Measurements from ENCODE around the gene PIK3R4. TPM values are rescaled to one million over a fixed set of nuclear protein-coding genes. Genes with fewer than 3 reads are reported as not detected.

PIK3R4 gene
- total RNA-seq, 2 donors from 2014 or later: 14.6 to 15.0 TPM

GRCh38 chr3:130699765-130700164 lies 46.9 kb downstream of the PIK3R4 start:
- peak overlapping the region; percentile 65 for H3K27ac Mint-ChIP-seq
- peaks cover 24% of the 10 kb centered on the region for H3K36me3 Mint-ChIP-seq (ENCODE audit: low read depth)

DNA sequence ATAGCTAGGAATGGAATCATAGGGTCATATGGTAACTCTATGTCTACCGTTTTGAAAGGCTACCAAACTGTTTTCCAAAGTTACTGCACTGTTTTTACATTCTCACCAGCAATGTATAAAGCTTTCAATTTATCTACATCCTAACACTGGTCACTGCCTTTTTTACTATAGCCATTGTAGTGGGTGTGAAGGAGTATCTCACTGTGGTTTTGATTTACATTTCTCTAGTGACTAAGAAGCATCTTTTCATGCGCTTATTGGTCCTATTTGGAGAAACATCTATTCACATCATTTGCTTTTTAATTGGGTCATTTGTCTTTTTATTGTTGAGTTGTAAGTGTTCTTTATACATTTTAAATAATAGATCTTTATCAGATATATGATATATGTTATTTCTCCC lies 53.3 kb downstream of the PIK3R4 start:
- H3K27ac Mint-ChIP-seq: no peak overlapping the region
- H3K4me3 Mint-ChIP-seq: no peak overlapping the region
- no peaks in the 10 kb centered on the region for H3K9me3 ChIP-seq (ENCODE audit: control insufficient read depth, low read length, poor library complexity, severe bottlenecking)
- H3K4me1 Mint-ChIP-seq: peaks cover 5% of the 10 kb centered on the region
- ATAC-seq (no peak), DNase-seq (no peak)
- no peaks in the 10 kb centered on the region for H3K27me3 Mint-ChIP-seq
- H3K36me3 Mint-ChIP-seq (ENCODE audit: low read depth): peaks cover 18% of the 10 kb centered on the region

More at GRCh38 chr3:130699765-130700164, 46.9 kb downstream of the PIK3R4 start:
- Mint-ChIP-seq H3K4me3 (no peak overlapping the region), H3K27me3 (no peaks in the 10 kb centered on the region), H3K4me1 (no peaks in the 10 kb centered on the region)
- DNase-seq: no peak
- ATAC-seq: no peak
- no peaks in the 10 kb centered on the region for H3K9me3 ChIP-seq (ENCODE audit: control insufficient read depth, low read length, poor library complexity, severe bottlenecking)

DNA sequence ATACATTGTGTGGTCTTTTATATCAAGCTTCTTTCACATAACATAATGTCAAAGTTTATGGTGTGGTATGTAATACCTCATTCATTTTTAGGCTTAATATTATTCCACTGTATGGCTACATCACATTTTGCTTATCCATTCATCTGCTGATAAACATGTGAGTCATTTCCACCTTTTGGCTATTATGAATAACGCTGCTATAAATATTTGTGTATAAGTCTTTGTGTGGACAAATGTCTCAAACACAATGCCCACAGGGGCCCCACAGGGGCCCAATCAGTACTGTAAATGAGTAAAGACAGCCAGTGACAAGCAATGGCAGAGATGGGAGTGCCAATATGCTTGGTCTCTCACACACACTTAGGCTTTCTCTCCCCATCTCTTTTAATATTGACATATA lies 54.2 kb downstream of the PIK3R4 start:
- Mint-ChIP-seq H3K4me1 (peaks cover 5% of the 10 kb centered on the region), H3K36me3 (ENCODE audit: low read depth) (peaks cover 13% of the 10 kb centered on the region), H3K27me3 (no peaks in the 10 kb centered on the region), H3K27ac (no peak overlapping the region), H3K4me3 (no peak overlapping the region)
- ATAC-seq (no peak), DNase-seq (no peak)
- H3K9me3 ChIP-seq (ENCODE audit: control insufficient read depth, low read length, poor library complexity, severe bottlenecking): no peaks in the 10 kb centered on the region

- DNase-seq: no peak
- no peak for ATAC-seq
- peaks cover 5% of the 10 kb centered on the region for H3K4me1 Mint-ChIP-seq
- H3K27me3 Mint-ChIP-seq: no peaks in the 10 kb centered on the region
- H3K4me3 Mint-ChIP-seq: no peak overlapping the region
- no peaks in the 10 kb centered on the region for H3K9me3 ChIP-seq (ENCODE audit: control insufficient read depth, low read length, poor library complexity, severe bottlenecking)
- peaks cover 19% of the 10 kb centered on the region for H3K36me3 Mint-ChIP-seq (ENCODE audit: low read depth)
- H3K27ac Mint-ChIP-seq: no peak overlapping the region
These were observed 57.7 kb downstream of the PIK3R4 start for GRCh38 chr3:130688697-130689470.

DNA sequence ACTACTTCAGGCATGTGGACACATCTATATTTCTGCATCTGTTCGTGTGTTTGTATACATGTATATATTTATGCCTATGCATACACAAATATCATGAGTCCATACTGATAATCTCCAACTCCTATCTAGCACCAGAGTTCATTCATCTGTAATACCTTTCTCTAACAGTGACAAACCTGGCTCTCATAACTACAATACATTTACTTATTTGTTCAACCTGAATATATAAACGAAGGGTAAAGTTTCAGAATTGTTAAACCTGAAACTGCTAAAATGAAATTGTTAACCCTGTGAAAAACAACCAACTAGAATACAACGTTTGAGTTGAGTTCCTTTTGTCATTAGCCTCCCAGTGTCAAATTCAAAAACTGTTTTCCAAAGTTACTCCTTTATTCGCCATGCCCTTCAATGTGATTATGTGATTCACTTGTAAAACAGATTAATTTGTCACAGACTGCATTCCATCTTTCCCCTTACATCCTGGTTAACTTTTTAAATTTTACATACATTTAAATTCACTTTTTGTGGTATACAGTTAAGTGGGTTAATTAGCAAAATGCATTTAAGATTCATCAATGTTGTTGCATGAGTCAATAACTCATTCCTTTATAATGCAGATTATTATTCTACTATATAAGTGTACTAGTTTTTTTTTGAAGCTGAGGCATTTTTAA lies 58.5 kb downstream of the PIK3R4 start:
- ATAC-seq (no peak), DNase-seq (no peak)
- H3K27ac Mint-ChIP-seq: no peak overlapping the region
- no peak overlapping the region for H3K4me3 Mint-ChIP-seq
- H3K4me1 Mint-ChIP-seq: peaks cover 8% of the 10 kb centered on the region
- H3K9me3 ChIP-seq (ENCODE audit: control insufficient read depth, low read length, poor library complexity, severe bottlenecking): no peaks in the 10 kb centered on the region
- H3K27me3 Mint-ChIP-seq: no peaks in the 10 kb centered on the region
- peaks cover 25% of the 10 kb centered on the region for H3K36me3 Mint-ChIP-seq (ENCODE audit: low read depth)

DNA sequence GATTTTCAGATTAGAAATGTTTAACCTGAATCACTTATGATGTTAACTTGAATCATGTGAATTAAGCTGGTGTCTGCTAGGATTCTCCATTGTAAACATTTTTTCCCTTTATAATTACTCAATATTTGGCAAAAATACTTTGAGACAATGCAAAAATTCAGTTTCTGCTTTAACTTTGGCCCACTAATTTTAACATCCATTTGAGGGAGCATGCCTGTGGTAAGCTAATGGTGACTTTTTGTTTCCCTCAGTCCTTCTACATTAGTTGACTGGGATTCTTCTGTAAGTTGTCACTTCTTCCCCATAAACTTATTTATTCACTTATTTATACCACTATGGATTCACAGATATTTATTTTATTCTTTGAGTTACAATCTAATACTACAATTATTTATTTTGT lies 59.3 kb downstream of the PIK3R4 start:
- Mint-ChIP-seq H3K4me3 (no peak overlapping the region), H3K27ac (no peak overlapping the region), H3K27me3 (no peaks in the 10 kb centered on the region), H3K4me1 (peaks cover 13% of the 10 kb centered on the region), H3K36me3 (ENCODE audit: low read depth) (peaks cover 30% of the 10 kb centered on the region)
- no peaks in the 10 kb centered on the region for H3K9me3 ChIP-seq (ENCODE audit: control insufficient read depth, low read length, poor library complexity, severe bottlenecking)
- DNase-seq (no peak), ATAC-seq (no peak)

DNA sequence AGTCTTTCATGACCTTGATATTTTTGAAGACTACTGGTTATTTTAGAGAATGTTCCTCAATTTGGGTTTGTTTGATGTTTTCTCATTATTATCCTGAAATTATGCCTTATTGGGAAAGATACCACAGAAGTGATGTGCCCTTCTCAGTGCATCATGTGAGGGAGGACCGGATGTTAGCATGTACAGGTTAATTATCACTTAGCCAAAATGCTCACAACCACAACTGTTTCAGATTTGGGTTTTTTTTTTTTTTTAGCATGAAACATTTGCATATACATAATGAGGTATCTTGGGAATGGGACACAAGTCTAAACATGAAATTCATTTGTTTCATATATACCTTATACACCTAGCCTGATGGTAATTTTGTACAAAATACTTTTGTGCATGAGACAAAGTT lies 59.8 kb downstream of the PIK3R4 start:
- H3K27me3 Mint-ChIP-seq: no peaks in the 10 kb centered on the region
- no peak overlapping the region for H3K27ac Mint-ChIP-seq
- DNase-seq: no peak
- no peaks in the 10 kb centered on the region for H3K9me3 ChIP-seq (ENCODE audit: control insufficient read depth, low read length, poor library complexity, severe bottlenecking)
- peaks cover 13% of the 10 kb centered on the region for H3K4me1 Mint-ChIP-seq
- no peak overlapping the region for H3K4me3 Mint-ChIP-seq
- no peak for ATAC-seq
- peaks cover 28% of the 10 kb centered on the region for H3K36me3 Mint-ChIP-seq (ENCODE audit: low read depth)

- peaks cover 8% of the 10 kb centered on the region for H3K4me1 Mint-ChIP-seq
- H3K4me3 Mint-ChIP-seq: no peak overlapping the region
- H3K36me3 Mint-ChIP-seq (ENCODE audit: low read depth): peaks cover 20% of the 10 kb centered on the region
- no peak for ATAC-seq
- DNase-seq: no peak
- H3K27ac Mint-ChIP-seq: peak overlapping the region; percentile 45
- no peaks in the 10 kb centered on the region for H3K9me3 ChIP-seq (ENCODE audit: control insufficient read depth, low read length, poor library complexity, severe bottlenecking)
- no peaks in the 10 kb centered on the region for H3K27me3 Mint-ChIP-seq
These were observed 64.5 kb downstream of the PIK3R4 start for GRCh38 chr3:130682131-130682530.

- ATAC-seq (no peak), DNase-seq (no peak)
- no peak overlapping the region for H3K4me3 Mint-ChIP-seq
- H3K9me3 ChIP-seq (ENCODE audit: control insufficient read depth, low read length, poor library complexity, severe bottlenecking): no peaks in the 10 kb centered on the region
- peaks cover 17% of the 10 kb centered on the region for H3K36me3 Mint-ChIP-seq (ENCODE audit: low read depth)
- H3K27me3 Mint-ChIP-seq: no peaks in the 10 kb centered on the region
- peaks cover 8% of the 10 kb centered on the region for H3K4me1 Mint-ChIP-seq
- H3K27ac Mint-ChIP-seq: no peak overlapping the region
These were observed 67.4 kb downstream of the PIK3R4 start for GRCh38 chr3:130679218-130679617.

GRCh38 chr3:130677343-130677742 lies 69.3 kb downstream of the PIK3R4 start:
- ATAC-seq (no peak), DNase-seq (no peak)
- peaks cover 4% of the 10 kb centered on the region for H3K36me3 Mint-ChIP-seq (ENCODE audit: low read depth)
- no peak overlapping the region for H3K4me3 Mint-ChIP-seq
- H3K4me1 Mint-ChIP-seq: no peaks in the 10 kb centered on the region
- H3K9me3 ChIP-seq (ENCODE audit: control insufficient read depth, low read length, poor library complexity, severe bottlenecking): no peaks in the 10 kb centered on the region
- no peak overlapping the region for H3K27ac Mint-ChIP-seq
- H3K27me3 Mint-ChIP-seq: no peaks in the 10 kb centered on the region

DNA sequence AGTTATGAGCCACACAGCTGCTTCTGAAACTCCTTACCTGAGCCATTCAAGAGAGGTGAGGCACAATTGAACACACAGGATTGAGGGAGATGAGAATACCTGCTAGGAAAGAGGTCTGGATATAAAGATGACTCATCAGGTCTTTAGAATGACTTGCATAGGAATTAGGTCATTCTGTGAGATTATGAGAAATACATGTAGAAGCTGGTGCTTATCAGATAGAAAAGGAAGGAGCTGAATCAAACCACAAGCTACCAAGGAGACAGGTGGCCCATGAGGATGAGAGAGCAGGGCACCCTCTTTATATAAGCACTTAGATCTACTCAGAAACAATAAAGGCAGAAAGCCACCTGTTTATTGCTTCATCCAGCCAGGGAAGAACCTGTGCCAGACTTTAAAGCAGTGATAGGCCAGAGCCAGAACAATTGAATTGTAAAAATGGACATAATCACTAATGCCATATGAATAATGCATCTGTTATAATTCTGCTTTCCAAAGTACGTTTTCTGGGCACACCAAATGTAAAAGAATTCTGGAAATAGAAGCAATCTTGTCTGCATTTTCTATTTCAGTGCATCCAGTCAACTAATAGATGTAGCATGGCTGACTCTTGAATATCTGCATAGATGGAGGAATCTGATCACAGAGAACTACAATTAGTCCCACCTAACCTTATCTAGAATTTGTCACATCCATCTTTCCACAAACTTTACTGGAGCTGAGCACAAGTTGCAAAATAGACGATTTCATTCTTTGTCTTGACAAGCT lies 74.9 kb downstream of the PIK3R4 start:
- no peaks in the 10 kb centered on the region for H3K27me3 Mint-ChIP-seq
- DNase-seq: no peak
- no peaks in the 10 kb centered on the region for H3K4me1 Mint-ChIP-seq
- H3K4me3 Mint-ChIP-seq: no peak overlapping the region
- peaks cover 4% of the 10 kb centered on the region for H3K36me3 Mint-ChIP-seq (ENCODE audit: low read depth)
- H3K27ac Mint-ChIP-seq: no peak overlapping the region
- H3K9me3 ChIP-seq (ENCODE audit: control insufficient read depth, low read length, poor library complexity, severe bottlenecking): no peaks in the 10 kb centered on the region
- ATAC-seq: no peak

GRCh38 chr3:130669740-130670139 lies 76.9 kb downstream of the PIK3R4 start:
- no peak for DNase-seq
- H3K36me3 Mint-ChIP-seq (ENCODE audit: low read depth): peaks cover 4% of the 10 kb centered on the region
- no peak overlapping the region for H3K27ac Mint-ChIP-seq
- ATAC-seq: no peak
- no peaks in the 10 kb centered on the region for H3K9me3 ChIP-seq (ENCODE audit: control insufficient read depth, low read length, poor library complexity, severe bottlenecking)
- no peaks in the 10 kb centered on the region for H3K27me3 Mint-ChIP-seq
- H3K4me1 Mint-ChIP-seq: no peaks in the 10 kb centered on the region
- H3K4me3 Mint-ChIP-seq: no peak overlapping the region

DNA sequence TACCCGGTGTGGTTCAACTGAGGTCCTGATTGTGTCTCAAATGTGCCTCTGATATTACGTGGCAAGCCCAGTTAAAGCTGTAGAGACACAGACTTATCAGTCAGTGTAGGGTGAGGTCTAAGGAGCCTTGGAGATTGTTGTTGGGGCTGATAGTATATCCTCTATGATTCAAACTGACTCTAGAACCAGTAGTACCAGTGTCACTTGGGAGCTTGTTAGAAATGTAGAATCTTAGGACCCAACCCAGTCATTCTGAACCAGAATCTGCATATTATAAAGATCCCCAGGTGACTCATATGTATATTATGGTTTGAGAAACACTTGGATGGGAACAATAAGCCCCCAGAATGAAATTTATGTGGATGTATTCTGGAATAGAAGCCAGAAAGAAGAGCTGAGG lies 83.5 kb downstream of the PIK3R4 start:
- H3K9me3 ChIP-seq (ENCODE audit: control insufficient read depth, low read length, poor library complexity, severe bottlenecking): no peaks in the 10 kb centered on the region
- ATAC-seq (no peak), DNase-seq (no peak)
- H3K4me3 Mint-ChIP-seq: no peak overlapping the region
- no peaks in the 10 kb centered on the region for H3K4me1 Mint-ChIP-seq
- H3K36me3 Mint-ChIP-seq (ENCODE audit: low read depth): no peaks in the 10 kb centered on the region
- no peaks in the 10 kb centered on the region for H3K27me3 Mint-ChIP-seq
- H3K27ac Mint-ChIP-seq: no peak overlapping the region
